Gastrocnemius medialis (tissue), 4 donors: ENCODE measurements around the gene CROCC. TPM values are rescaled to one million over a fixed set of nuclear protein-coding genes. Genes with fewer than 3 reads are reported as not detected.

Experiments used
- ATAC-seq, 2 donors: fragments of 150-250 bp; one replicate each; pipeline ENCODE4 v1.9.1; 2016
- DNase-seq, 2 donors: peaks; one replicate each; pipeline ENCODE4 v3.0.0-alpha.2; 2019
- H3K27ac ChIP-seq, 4 donors: fragments of 200-600 bp; sonication (generic); 1 replicate in 1 of 4; 2 replicates in 3 of 4; pipeline ENCODE4 v1.5.1; 2016 to 2018; ENCODE audit warnings: mild to moderate bottlenecking in 2 of 4, moderate library complexity in 1 of 4
- H3K27me3 ChIP-seq, 3 donors: fragments of 200-600 bp; sonication (generic) in 2 of 3; 1 replicate in 1 of 3; 2 replicates in 2 of 3; pipeline versions ENCODE4 v1.5.1 to v1.6.0; 2016 to 2019; ENCODE audit warnings: mild to moderate bottlenecking in 1 of 3, moderate library complexity in 1 of 3
- H3K36me3 ChIP-seq, 2 donors: fragments of 200-600 bp; sonication (generic) in 1 of 2; one replicate each; pipeline ENCODE4 v1.5.1; 2017 to 2018
- H3K4me1 ChIP-seq, 2 donors: fragments of 200-600 bp; sonication (generic) in 1 of 2; one replicate each; pipeline ENCODE4 v1.5.1; 2016 to 2017; ENCODE audit warnings: mild to moderate bottlenecking in 2 of 2
- H3K4me3 ChIP-seq, 4 donors: fragments of 200-600 bp; sonication (generic) in 3 of 4; 1 replicate in 1 of 4; 2 replicates in 3 of 4; pipeline ENCODE4 v1.5.1; 2016 to 2019; ENCODE audit warnings: mild to moderate bottlenecking in 2 of 4
- H3K9me3 ChIP-seq, 3 donors: fragments of 200-600 bp; sonication (generic) in 2 of 3; 1 replicate in 1 of 3; 2 replicates in 2 of 3; pipeline ENCODE4 v1.5.1; 2016 to 2019
- CTCF ChIP-seq, 5 experiments: fragments of 450-650 bp in 3 of 5; fragments of 200-600 bp in 2 of 5; sonication (generic) in 2 of 5; IDR thresholded peaks in 4 of 5; conservative IDR thresholded peaks in 1 of 5; 1 replicate in 4 of 5; 2 replicates in 1 of 5; pipeline ENCODE4 v1.5.1; 2016 to 2019; ENCODE audit warnings: antibody characterized with exemption in 5 of 5, mild to moderate bottlenecking in 3 of 5, moderate library complexity in 3 of 5
- POLR2A ChIP-seq, 2 donors: fragments of 450-650 bp; IDR thresholded peaks; one replicate each; pipeline ENCODE4 v1.6.1; 2017; ENCODE audit warnings: antibody characterized with exemption in 2 of 2, mild to moderate bottlenecking in 2 of 2, moderate library complexity in 2 of 2
- in situ Hi-C, 4 donors: fragments of 200-750 bp; cut with MboI; loops; one replicate each; pipeline versions ENCODE4 v1.15.0 to v1.8.0; 2017; ENCODE audit warnings: low sequenced_read_pairs in 4 of 4
- intact Hi-C: fragments of 100-400 bp; cut with DNase I; formaldehyde crosslinking; loops from one replicate; pipeline ENCODE4 v1.15.1; 2023; ENCODE audit warnings: low total_unique reads
- total RNA-seq, 4 donors: library from RNA; depleted of rRNA; stranded (reverse); fragments of >200 nt; gene quantifications; one replicate each; pipeline versions ENCODE4 v1.1.0 to v1.2.3, GENCODE V29; 2016

CROCC gene
- total RNA-seq, 4 donors from 2014 or later, result 3.0 to 8.0 (median 5.3) TPM

GRCh38 chr1:16973215-16973614, 51.5 kb downstream of the CROCC start:
- Histone ChIP-seq H3K9me3 (no peaks in the 10 kb centered on the region), H3K4me1 (no peaks in the 10 kb centered on the region), H3K27me3 (no peaks in the 10 kb centered on the region), H3K27ac (no peak overlapping the region), H3K4me3 (no peak overlapping the region), H3K36me3 (peaks cover 0 to 7% of the 10 kb centered on the region in 2 donors)
- intact Hi-C loops (no loop called here), in situ Hi-C loops (no loop called here)
- DNase-seq, result no peak
- ATAC-seq, result no peak
- TF ChIP-seq POLR2A (IDR thresholded peaks at IDR 0.05) (no peak), CTCF (IDR thresholded peaks at IDR 0.05 in 4 of 5, conservative IDR thresholded peaks at IDR 0.05 in 1 of 5) (no peak)

- intact Hi-C loops (no loop called here), in situ Hi-C loops (no loop called here)
- Histone ChIP-seq H3K9me3 (no peaks in the 10 kb centered on the region), H3K36me3 (no peaks in the 10 kb centered on the region), H3K4me1 (no peaks in the 10 kb centered on the region), H3K27me3 (peaks cover 0 to 4% (median 0%) of the 10 kb centered on the region in 3 donors), H3K4me3 (no peak overlapping the region), H3K27ac (no peak overlapping the region)
- no peak for ATAC-seq
- TF ChIP-seq CTCF (IDR thresholded peaks at IDR 0.05 in 4 of 5, conservative IDR thresholded peaks at IDR 0.05 in 1 of 5) (no peak), POLR2A (IDR thresholded peaks at IDR 0.05) (no peak)
- DNase-seq, result no peak
These were observed 53.5 kb downstream of the CROCC start for GRCh38 chr1:16975211-16975610.

DNA sequence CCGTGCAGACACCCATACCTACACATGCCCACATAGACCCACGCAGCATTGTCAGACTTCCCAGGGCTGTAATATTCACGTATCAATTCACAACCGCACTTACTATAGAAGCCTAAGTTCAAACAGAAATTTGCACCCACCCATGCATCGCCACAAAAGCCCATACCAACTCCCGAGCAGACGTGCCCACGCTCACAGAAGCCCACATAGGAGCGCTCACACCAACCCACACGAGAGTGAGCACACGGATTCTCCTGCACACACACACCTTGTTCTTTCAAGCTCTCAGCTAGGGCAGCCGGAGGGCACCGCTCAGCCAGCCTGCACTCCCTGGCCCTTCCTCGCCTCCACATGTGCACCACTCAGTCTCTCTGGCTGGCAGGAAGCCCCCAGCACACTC, 54.1 kb downstream of the CROCC start:
- H3K4me3 ChIP-seq, result no peak overlapping the region
- H3K36me3 ChIP-seq, result no peaks in the 10 kb centered on the region
- intact Hi-C loops (no loop called here), in situ Hi-C loops (no loop called here)
- no peak for ATAC-seq
- TF ChIP-seq CTCF (IDR thresholded peaks at IDR 0.05 in 4 of 5, conservative IDR thresholded peaks at IDR 0.05 in 1 of 5) (no peak), POLR2A (IDR thresholded peaks at IDR 0.05) (no peak)
- no peak overlapping the region for H3K27ac ChIP-seq
- peaks cover 0 to 7% (median 6%) of the 10 kb centered on the region in 3 donors for H3K27me3 ChIP-seq
- no peaks in the 10 kb centered on the region for H3K9me3 ChIP-seq
- DNase-seq, result no peak
- no peaks in the 10 kb centered on the region for H3K4me1 ChIP-seq

DNA sequence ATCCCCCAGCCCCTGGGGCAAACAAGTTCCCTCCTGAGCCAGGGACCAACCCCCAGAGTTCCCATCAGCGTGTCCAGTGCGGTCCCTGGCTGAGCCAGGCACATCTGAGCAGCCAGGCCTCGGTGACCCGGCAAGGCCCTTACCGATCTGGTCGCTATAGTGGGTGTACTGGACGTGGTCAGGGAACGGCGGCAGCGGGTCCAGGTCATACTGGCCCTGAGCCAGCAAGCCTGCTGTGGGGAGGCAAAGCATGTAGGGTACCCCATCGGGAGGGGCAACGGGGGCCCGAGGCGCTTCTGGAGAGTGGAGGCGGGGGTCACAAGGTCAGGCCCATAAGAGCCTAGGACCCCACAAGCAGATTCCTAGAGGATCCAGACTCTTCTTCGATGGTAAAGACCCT, 55.2 kb downstream of the CROCC start:
- intact Hi-C loops, result no loop called here
- H3K27ac ChIP-seq, result no peak overlapping the region
- H3K27me3 ChIP-seq, result peaks cover 4 to 14% (median 13%) of the 10 kb centered on the region in 3 donors
- no peaks in the 10 kb centered on the region for H3K4me1 ChIP-seq
- ATAC-seq (no peak), DNase-seq (no peak)
- no peaks in the 10 kb centered on the region for H3K9me3 ChIP-seq
- in situ Hi-C loops, result no loop called here
- H3K36me3 ChIP-seq, result no peaks in the 10 kb centered on the region
- no peak overlapping the region for H3K4me3 ChIP-seq
- TF ChIP-seq POLR2A (IDR thresholded peaks at IDR 0.05) (no peak), CTCF (IDR thresholded peaks at IDR 0.05 in 4 of 5, conservative IDR thresholded peaks at IDR 0.05 in 1 of 5) (no peak)

DNA sequence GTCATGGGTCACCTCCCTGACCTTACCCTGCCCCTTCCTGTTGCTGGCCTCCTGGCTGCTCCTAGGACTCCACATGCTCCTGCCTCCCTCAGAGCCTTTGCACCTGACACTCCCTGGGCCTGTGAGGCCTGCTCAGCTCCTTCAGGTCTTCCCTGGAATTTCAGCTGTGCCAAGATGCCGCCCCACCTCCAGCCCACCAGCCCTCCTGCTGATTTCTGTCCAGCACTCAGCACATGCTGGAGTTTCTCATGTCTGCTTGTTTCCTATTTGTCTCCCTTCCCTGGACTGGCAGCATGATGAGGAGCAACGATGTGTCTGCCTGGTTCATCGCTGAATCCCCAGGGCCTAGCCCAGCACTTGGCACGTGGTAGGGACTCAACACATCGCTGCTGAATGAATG, 55.6 kb downstream of the CROCC start:
- Histone ChIP-seq H3K9me3 (no peaks in the 10 kb centered on the region), H3K4me3 (no peak overlapping the region), H3K4me1 (no peaks in the 10 kb centered on the region), H3K27ac (no peak overlapping the region), H3K27me3 (peaks cover 4 to 14% (median 13%) of the 10 kb centered on the region in 3 donors), H3K36me3 (no peaks in the 10 kb centered on the region)
- in situ Hi-C loops, result no loop called here
- DNase-seq (no peak), ATAC-seq (no peak)
- intact Hi-C loops, result no loop called here
- TF ChIP-seq POLR2A (IDR thresholded peaks at IDR 0.05), result no peak
- no peak for TF ChIP-seq CTCF (IDR thresholded peaks at IDR 0.05 in 4 of 5, conservative IDR thresholded peaks at IDR 0.05 in 1 of 5)
